Measurements from ENCODE around the gene ADH6. TPM values are rescaled to one million over a fixed set of nuclear protein-coding genes. Genes with fewer than 3 reads are reported as not detected.

The ADH6 gene
- total and polyA plus RNA-seq, 9 of the 15 experiments (the other 6 are each of a cell fraction or from before 2014, with no cell fraction given), result 0.13 TPM; not detected in 8

DNA sequence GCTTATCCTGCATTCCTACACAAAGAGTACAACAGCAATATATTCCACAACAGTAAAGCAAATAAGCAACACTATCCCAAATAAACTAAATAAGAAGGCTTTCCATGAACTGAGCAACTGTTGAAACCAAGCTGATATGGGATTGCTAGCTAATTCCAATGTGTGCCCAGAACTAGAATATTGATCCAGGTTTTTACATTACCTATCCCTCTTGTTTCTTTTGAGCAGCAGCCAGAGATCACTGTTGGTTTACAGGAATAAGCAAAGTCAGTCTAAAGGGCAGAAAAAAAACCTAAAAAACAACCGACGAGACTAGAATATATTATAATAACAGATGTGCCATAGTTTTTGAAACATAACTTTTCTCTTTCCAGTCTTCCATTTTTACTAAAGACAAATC is 52.5 kb downstream of the ADH6 start:
- POLR2A ChIA-PET, result no interaction called here

More for the DNA sequence above, 52.5 kb downstream of the ADH6 start:
- Histone ChIP-seq H3K27me3 (ENCODE audit: control insufficient read depth in 2 of 2, insufficient read depth in 2 of 2, low read length in 2 of 2) (no peaks in the 10 kb centered on the region), H3K36me3 (ENCODE audit: control insufficient read depth, insufficient read depth, low read length) (no peaks in the 10 kb centered on the region), H3K4me1 (replicated peaks in 1 of 2; ENCODE audit: control insufficient read depth in 2 of 2, insufficient read depth in 2 of 2, low read length in 2 of 2) (no peaks in the 10 kb centered on the region), H3K4me3 (no peak overlapping the region), H3K79me2 (ENCODE audit: control insufficient read depth, insufficient read depth, low read length) (no peaks in the 10 kb centered on the region), H3K27ac (ENCODE audit: extremely low read depth, low read depth, low read length) (no peak overlapping the region), H2AFZ (ENCODE audit: low read depth, low read length) (no peak overlapping the region), H4K20me1 (replicated peaks; ENCODE audit: control insufficient read depth, insufficient read depth, low read length) (no peaks in the 10 kb centered on the region), H3K9me1 (ENCODE audit: control insufficient read depth, insufficient read depth, low read length) (no peaks in the 10 kb centered on the region), H3K9ac (ENCODE audit: insufficient read depth in 1 of 2, low read depth in 2 of 2, low read length in 2 of 2) (no peak overlapping the region), H3K9me3 (replicated peaks; ENCODE audit: control insufficient read depth, insufficient read depth, low read depth, low read length) (no peaks in the 10 kb centered on the region), H3K4me2 (ENCODE audit: insufficient read depth, low read length) (no peak overlapping the region)
- ATAC-seq (no peak), DNase-seq (ENCODE audit: extremely low read depth in 1 of 4, low spot score in 3 of 4) (no peak), FAIRE-seq (no peak)
- TF ChIP-seq, protein P1, sequence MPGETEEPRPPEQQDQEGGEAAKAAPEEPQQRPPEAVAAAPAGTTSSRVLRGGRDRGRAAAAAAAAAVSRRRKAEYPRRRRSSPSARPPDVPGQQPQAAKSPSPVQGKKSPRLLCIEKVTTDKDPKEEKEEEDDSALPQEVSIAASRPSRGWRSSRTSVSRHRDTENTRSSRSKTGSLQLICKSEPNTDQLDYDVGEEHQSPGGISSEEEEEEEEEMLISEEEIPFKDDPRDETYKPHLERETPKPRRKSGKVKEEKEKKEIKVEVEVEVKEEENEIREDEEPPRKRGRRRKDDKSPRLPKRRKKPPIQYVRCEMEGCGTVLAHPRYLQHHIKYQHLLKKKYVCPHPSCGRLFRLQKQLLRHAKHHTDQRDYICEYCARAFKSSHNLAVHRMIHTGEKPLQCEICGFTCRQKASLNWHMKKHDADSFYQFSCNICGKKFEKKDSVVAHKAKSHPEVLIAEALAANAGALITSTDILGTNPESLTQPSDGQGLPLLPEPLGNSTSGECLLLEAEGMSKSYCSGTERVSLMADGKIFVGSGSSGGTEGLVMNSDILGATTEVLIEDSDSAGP (CRISPR knock-in tag; IDR thresholded peaks at IDR 0.05), result no peak
- no peak for TF ChIP-seq ZNF274 (IDR thresholded peaks at IDR 0.05; ENCODE audit: borderline replicate concordance, low read depth, low read length)
- TF ChIP-seq TEAD1 (CRISPR knock-in tag; IDR thresholded peaks at IDR 0.05), result no peak
- TF ChIP-seq COPS2 (conservative IDR thresholded peaks at IDR 0.05), result no peak
- no peak for TF ChIP-seq MYC (IDR thresholded peaks at IDR 0.05; ENCODE audit: low read depth, low read length)
- no peak for TF ChIP-seq MYC (CRISPR knock-in tag; IDR thresholded peaks at IDR 0.05; ENCODE audit: borderline replicate concordance, low read depth)
- no peak for TF ChIP-seq KAT7 (CRISPR knock-in tag; IDR thresholded peaks at IDR 0.05; ENCODE audit: borderline replicate concordance)
- TF ChIP-seq GABPB2 (CRISPR knock-in tag; conservative IDR thresholded peaks at IDR 0.05), result no peak
- no peak for TF ChIP-seq CREBBP (IDR thresholded peaks at IDR 0.05; ENCODE audit: low read depth, low read length)
- no peak for TF ChIP-seq ZNF444 (CRISPR knock-in tag; IDR thresholded peaks at IDR 0.05)
- TF ChIP-seq RFX1 (IDR thresholded peaks at IDR 0.05), result no peak
- TF ChIP-seq ZNF589 (CRISPR knock-in tag; IDR thresholded peaks at IDR 0.05; ENCODE audit: low read depth), result no peak
- no peak for TF ChIP-seq GATA2 (CRISPR knock-in tag; IDR thresholded peaks at IDR 0.05)
- TF ChIP-seq ESRRA (IDR thresholded peaks at IDR 0.05; ENCODE audit: borderline replicate concordance, low read depth), result no peak
- TF ChIP-seq, protein P2, sequence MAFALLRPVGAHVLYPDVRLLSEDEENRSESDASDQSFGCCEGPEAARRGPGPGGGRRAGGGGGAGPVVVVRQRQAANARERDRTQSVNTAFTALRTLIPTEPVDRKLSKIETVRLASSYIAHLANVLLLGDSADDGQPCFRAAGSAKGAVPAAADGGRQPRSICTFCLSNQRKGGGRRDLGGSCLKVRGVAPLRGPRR (CRISPR knock-in tag; IDR thresholded peaks at IDR 0.05), result no peak
- TF ChIP-seq ZBTB17 (CRISPR knock-in tag; IDR thresholded peaks at IDR 0.05), result no peak
- TF ChIP-seq ASH1L (IDR thresholded peaks at IDR 0.05; ENCODE audit: borderline replicate concordance, low read depth, partially characterized antibody), result no peak
- TF ChIP-seq ZNF707 (CRISPR knock-in tag; conservative IDR thresholded peaks at IDR 0.05), result no peak
- intact Hi-C loops (cut with micrococcal nuclease), result no loop called here
- 3% methylated on average over 2 of the region's 2 CpGs for WGBS (ENCODE audit: insufficient coverage, low coverage, missing lambda C conversion rate)
- no TSS peak for BruUV-seq (replicated peaks)
- in situ Hi-C loops (cut with MboI), result no loop called here
- CTCF ChIA-PET (ENCODE audit: low intra/inter-chr PET ratio), result no interaction called here

All from K562 (cell line).